ENCODE data around the gene KNCN. TPM values are rescaled to one million over a fixed set of nuclear protein-coding genes. Genes with fewer than 3 reads are reported as not detected.

The KNCN gene
- polyA plus RNA-seq, 3 donors, result not detected

DNA sequence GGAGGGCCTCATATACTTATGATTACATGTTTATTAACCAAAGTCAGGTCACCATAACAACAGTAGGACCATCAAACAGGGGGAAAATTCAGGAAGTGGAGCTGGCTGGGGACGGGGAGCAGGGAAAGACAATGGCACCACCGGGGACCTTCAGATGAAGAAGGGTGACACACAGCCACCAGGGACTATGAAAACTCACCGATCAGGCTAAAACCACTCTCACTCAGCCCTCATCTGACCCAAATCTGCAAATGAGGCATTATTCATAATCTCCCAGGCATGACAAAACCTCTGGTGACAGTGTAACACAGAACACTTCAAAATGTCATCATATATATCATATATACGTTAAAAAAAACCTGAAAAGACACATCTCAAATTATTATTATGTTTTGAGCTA, 41.4 kb upstream of the KNCN start:
- H3K27ac ChIP-seq (ENCODE audit: low read depth in 1 of 2, low read length in 2 of 2), result no peak overlapping the region
- TF ChIP-seq, protein P1, sequence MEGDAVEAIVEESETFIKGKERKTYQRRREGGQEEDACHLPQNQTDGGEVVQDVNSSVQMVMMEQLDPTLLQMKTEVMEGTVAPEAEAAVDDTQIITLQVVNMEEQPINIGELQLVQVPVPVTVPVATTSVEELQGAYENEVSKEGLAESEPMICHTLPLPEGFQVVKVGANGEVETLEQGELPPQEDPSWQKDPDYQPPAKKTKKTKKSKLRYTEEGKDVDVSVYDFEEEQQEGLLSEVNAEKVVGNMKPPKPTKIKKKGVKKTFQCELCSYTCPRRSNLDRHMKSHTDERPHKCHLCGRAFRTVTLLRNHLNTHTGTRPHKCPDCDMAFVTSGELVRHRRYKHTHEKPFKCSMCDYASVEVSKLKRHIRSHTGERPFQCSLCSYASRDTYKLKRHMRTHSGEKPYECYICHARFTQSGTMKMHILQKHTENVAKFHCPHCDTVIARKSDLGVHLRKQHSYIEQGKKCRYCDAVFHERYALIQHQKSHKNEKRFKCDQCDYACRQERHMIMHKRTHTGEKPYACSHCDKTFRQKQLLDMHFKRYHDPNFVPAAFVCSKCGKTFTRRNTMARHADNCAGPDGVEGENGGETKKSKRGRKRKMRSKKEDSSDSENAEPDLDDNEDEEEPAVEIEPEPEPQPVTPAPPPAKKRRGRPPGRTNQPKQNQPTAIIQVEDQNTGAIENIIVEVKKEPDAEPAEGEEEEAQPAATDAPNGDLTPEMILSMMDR (IDR thresholded peaks at IDR 0.05), result no peak

DNA sequence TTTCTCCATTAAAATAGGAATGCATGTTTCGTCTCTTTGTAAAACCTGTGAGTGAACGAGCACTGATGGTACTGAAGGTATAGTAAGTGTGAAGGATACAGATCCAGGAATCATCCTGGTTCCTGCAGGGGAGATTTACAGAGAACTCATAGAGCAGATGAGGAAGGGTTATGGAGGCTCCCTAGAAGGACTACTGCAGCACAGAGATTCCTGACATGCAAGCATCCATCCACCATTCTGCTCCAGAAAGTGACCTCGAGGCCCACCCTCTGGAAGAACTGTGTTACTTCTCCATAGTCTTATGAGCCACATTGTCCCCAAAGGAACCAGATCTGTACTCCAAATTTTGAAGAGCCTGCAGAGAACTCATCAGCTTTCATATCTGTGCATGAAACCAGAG, 38.1 kb upstream of the KNCN start:
- 100% methylated on average over 3 of the region's 3 CpGs for WGBS (ENCODE audit: insufficient coverage)
- peaks cover 47% of the 10 kb centered on the region for H3K79me2 ChIP-seq (ENCODE audit: insufficient read depth, low read length)
- H3K27ac ChIP-seq (ENCODE audit: low read depth in 1 of 2, low read length in 2 of 2), result no peak overlapping the region
- Mint-ChIP-seq H3K27ac (peak overlapping the region in 2 of 7 donors; percentile 2 to 77), H3K4me1 (peaks cover 57% of the 10 kb centered on the region), H3K36me3 (peaks cover 64 to 65% of the 10 kb centered on the region in 2 donors), H3K27me3 (ENCODE audit: low read depth in 3 of 3) (peaks cover 0 to 3% (median 3%) of the 10 kb centered on the region in 3 donors), H3K9me3 (peaks cover 0 to 5% (median 2%) of the 10 kb centered on the region in 7 donors), H3K4me3 (no peak overlapping the region)
- no peak for DNase-seq
- H3K9ac ChIP-seq (ENCODE audit: insufficient read depth, low read length, poor library complexity, severe bottlenecking), result no peak overlapping the region
- H3K36me3 ChIP-seq (replicated peaks in 1 of 2; ENCODE audit: control insufficient read depth in 1 of 2, insufficient read depth in 2 of 2, low read length in 2 of 2), result peaks cover 44 to 66% of the 10 kb centered on the region in 2 donors
- no peak overlapping the region for H3K4me2 ChIP-seq (replicated peaks; ENCODE audit: extremely low read depth, low read length, poor library complexity, severe bottlenecking)
- H3K4me1 ChIP-seq (ENCODE audit: control insufficient read depth in 1 of 2, insufficient read depth in 2 of 2, low read length in 2 of 2), result peaks cover 42 to 47% of the 10 kb centered on the region in 2 donors
- no peaks in the 10 kb centered on the region for H3K27me3 ChIP-seq (ENCODE audit: control insufficient read depth in 2 of 2, insufficient read depth in 2 of 2, low read length in 2 of 2)
- H2AFZ ChIP-seq (ENCODE audit: insufficient read depth, low read depth, low read length, poor library complexity, severe bottlenecking), result no peak overlapping the region
- intact Hi-C loops (cut with micrococcal nuclease), result no loop called here
- H3K9me3 ChIP-seq (replicated peaks in 1 of 2; ENCODE audit: control insufficient read depth in 1 of 2, insufficient read depth in 1 of 2, low read length in 2 of 2), result no peaks in the 10 kb centered on the region
- no peak overlapping the region for H3K4me3 ChIP-seq (replicated peaks in 1 of 3; ENCODE audit: low read depth in 2 of 3, low read length in 3 of 3)
- H4K20me1 ChIP-seq (ENCODE audit: insufficient read depth, low read length), result peaks cover 20% of the 10 kb centered on the region
- TF ChIP-seq, protein P1 (IDR thresholded peaks at IDR 0.05), result no peak

More for the DNA sequence above, 41.4 kb upstream of the KNCN start:
- no peak overlapping the region for H3K4me3 Mint-ChIP-seq
- H3K4me3 ChIP-seq (replicated peaks in 1 of 3; ENCODE audit: low read depth in 2 of 3, low read length in 3 of 3), result no peak overlapping the region
- peaks cover 58% of the 10 kb centered on the region for H3K4me1 Mint-ChIP-seq
- peaks cover 0 to 3% (median 0%) of the 10 kb centered on the region in 3 donors for H3K27me3 Mint-ChIP-seq (ENCODE audit: low read depth in 3 of 3)
- H3K27me3 ChIP-seq (ENCODE audit: control insufficient read depth in 2 of 2, insufficient read depth in 2 of 2, low read length in 2 of 2), result no peaks in the 10 kb centered on the region
- intact Hi-C loops (cut with micrococcal nuclease), result no loop called here
- no peak overlapping the region for H2AFZ ChIP-seq (ENCODE audit: insufficient read depth, low read depth, low read length, poor library complexity, severe bottlenecking)
- peaks cover 62 to 66% of the 10 kb centered on the region in 2 donors for H3K36me3 Mint-ChIP-seq
- 100% methylated on average over 3 of the region's 4 CpGs for WGBS (ENCODE audit: insufficient coverage)
- DNase-seq, result no peak
- H3K4me1 ChIP-seq (ENCODE audit: control insufficient read depth in 1 of 2, insufficient read depth in 2 of 2, low read length in 2 of 2), result peaks cover 41 to 47% of the 10 kb centered on the region in 2 donors
- peaks cover 42 to 52% of the 10 kb centered on the region in 2 donors for H3K36me3 ChIP-seq (replicated peaks in 1 of 2; ENCODE audit: control insufficient read depth in 1 of 2, insufficient read depth in 2 of 2, low read length in 2 of 2)
- H4K20me1 ChIP-seq (ENCODE audit: insufficient read depth, low read length), result peaks cover 8% of the 10 kb centered on the region
- no peak overlapping the region for H3K4me2 ChIP-seq (replicated peaks; ENCODE audit: extremely low read depth, low read length, poor library complexity, severe bottlenecking)
- no peaks in the 10 kb centered on the region for H3K9me3 ChIP-seq (replicated peaks in 1 of 2; ENCODE audit: control insufficient read depth in 1 of 2, insufficient read depth in 1 of 2, low read length in 2 of 2)
- peaks cover 47% of the 10 kb centered on the region for H3K79me2 ChIP-seq (ENCODE audit: insufficient read depth, low read length)
- no peak overlapping the region for H3K9ac ChIP-seq (ENCODE audit: insufficient read depth, low read length, poor library complexity, severe bottlenecking)
- H3K27ac Mint-ChIP-seq, result peak overlapping the region in 6 of 7 donors; percentile 19 to 95 (median 74)
- H3K9me3 Mint-ChIP-seq, result peaks cover 0 to 5% (median 2%) of the 10 kb centered on the region in 7 donors
